ENCODE measurements around the gene AMBRA1.

- TF ChIP-seq CTCF (conservative IDR thresholded peaks at IDR 0.05; ENCODE audit: low read depth, low read length) (no peak), EZH2 (IDR thresholded peaks at IDR 0.05; ENCODE audit: low read length, unreplicated experiment) (no peak), EZH2phosphoT487 (IDR thresholded peaks at IDR 0.05; ENCODE audit: borderline replicate concordance, low read length) (no peak)
These were observed 33.4 kb downstream of the AMBRA1 start for GRCh38 chr11:46560300-46560991.
